ENCODE data around the gene DNAI2.

Gene DNAI2

GRCh38 chr17:74304184-74304583 lies 30.1 kb downstream of the DNAI2 start:
- FAIRE-seq (no peak), DNase-seq (ENCODE audit: low spot score) (no peak)

GRCh38 chr17:74305865-74306654 lies 32.0 kb downstream of the DNAI2 start:
- FAIRE-seq (no peak), DNase-seq (ENCODE audit: low spot score) (no peak)

DNA sequence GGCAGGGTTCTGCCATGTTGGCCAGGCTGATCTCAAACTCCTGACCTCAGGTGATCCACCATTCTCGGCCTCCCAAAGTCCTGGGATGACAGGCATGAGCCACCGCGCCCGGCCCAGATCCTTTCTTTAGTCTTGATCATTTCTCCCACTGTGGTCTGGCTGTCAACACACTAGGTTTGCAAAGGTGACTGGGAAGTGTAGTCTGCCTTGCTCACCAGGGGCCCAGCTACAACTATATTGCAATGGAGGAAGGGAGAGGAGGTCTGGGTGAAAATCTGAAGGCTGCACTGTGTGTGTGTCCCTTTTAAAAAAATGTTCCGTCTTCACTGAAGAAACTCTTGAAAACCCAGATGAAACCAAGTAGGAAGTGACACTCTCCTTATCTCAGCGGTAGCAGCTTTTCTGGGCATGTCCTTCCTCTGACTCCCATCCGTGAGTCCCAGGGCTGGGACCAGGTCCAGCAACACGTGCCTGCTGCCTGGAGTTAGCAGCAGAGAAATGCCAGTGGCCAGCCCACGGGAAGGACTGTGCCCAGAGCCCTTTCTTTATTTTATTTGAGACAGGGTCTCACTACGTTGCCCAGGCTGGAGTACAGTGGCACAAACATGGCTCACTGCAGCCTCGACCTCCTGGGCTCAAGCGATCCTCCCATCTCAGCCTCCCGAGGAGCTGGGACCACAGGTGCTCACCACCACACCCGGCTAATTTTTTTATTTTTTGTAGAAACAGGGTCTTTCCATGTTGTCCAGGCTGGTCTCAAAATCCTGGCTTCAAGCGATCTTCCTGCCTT lies 34.1 kb downstream of the DNAI2 start:
- DNase-seq (ENCODE audit: low spot score) (no peak), FAIRE-seq (no peak)

- FAIRE-seq (no peak), DNase-seq (ENCODE audit: low spot score) (no peak)
These were observed 35.9 kb downstream of the DNAI2 start for GRCh38 chr17:74309902-74310301.

DNA sequence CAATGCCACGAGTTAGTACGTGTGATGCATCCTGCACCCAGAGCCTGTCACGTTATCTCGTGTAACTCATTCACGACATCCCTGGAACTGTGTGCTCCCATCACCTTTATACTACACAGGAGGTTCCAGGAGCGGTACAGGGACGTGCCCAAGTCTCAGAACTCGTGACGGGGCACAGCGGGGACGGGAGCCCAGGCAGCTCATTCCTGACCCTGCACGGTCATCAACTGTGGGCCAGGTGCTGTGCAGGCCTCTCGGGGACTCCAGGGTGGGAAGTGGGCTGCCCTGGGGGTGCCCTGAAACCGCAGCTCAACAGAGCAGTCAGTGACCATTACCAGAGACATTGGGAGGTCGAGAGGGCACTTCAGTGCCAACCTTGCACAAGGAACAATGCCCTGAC lies 40.8 kb downstream of the DNAI2 start:
- no peak for FAIRE-seq

GRCh38 chr17:74316220-74316619 lies 42.2 kb downstream of the DNAI2 start:
- DNase-seq (ENCODE audit: low spot score) (no peak), FAIRE-seq (no peak)

More for the DNA sequence above, 40.8 kb downstream of the DNAI2 start:
- DNase-seq (ENCODE audit: low spot score), result no peak

DNA sequence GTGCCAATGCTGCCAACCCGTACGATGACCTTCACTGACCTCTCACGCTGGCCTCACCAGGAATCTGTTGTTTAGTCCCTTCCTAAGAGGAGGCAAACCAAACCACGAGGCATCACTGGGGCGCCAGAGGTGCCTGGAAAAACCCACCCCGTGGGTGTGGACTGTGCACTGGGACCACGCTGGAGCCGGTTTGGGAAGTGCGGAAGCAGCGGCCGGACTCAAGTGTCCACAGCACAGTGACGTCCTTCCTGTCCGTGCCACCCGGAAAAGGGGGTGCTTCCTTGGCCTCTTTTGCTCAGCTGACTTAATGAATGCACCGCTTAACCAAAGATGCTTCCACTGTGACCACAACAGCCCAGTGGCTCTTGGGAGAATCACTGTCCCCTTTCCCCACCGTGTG lies 43.0 kb downstream of the DNAI2 start:
- DNase-seq (ENCODE audit: low spot score), result no peak
- no peak for FAIRE-seq

GRCh38 chr17:74318391-74318790 lies 44.4 kb downstream of the DNAI2 start:
- FAIRE-seq (no peak), DNase-seq (ENCODE audit: low spot score) (no peak)

DNA sequence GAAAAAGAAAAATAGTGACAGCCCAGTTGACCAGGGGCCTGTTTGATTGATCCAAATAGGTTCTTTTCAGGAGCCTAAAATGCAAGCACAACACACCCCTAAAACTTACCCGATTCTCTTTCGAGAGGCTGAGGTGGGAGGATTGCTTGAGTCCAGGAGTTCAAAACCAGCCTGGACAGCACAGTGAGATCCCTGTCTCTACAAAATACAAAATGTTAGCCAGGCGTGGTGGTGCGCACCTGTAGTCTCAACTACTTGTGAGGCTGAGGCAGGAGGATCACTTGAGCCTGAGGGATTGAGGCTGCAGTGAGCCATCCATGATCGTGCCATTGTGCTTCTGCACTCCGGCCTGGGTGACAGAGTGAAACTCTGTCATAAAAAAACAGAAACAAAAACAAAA lies 50.5 kb downstream of the DNAI2 start:
- no peak for DNase-seq (ENCODE audit: low spot score)
- no peak for FAIRE-seq

- DNase-seq (ENCODE audit: low spot score), result no peak
- no peak for FAIRE-seq
These were observed 51.3 kb downstream of the DNAI2 start for GRCh38 chr17:74325376-74325742.

- DNase-seq (ENCODE audit: low spot score), result no peak
- no peak for FAIRE-seq
These were observed 51.8 kb downstream of the DNAI2 start, which contains the start of gene KIF19 for GRCh38 chr17:74325743-74326379. Gene KIF19, plus strand, starts transcription at chr17:74326226. Its CDS starts 124 bp downstream, at chr17:74326350.

GRCh38 chr17:74326506-74326905 lies 52.5 kb downstream of the DNAI2 start:
- FAIRE-seq (no peak), DNase-seq (ENCODE audit: low spot score) (no peak)

- no peak for FAIRE-seq
These were observed 54.5 kb downstream of the DNAI2 start for GRCh38 chr17:74328487-74328886.

GRCh38 chr17:74329378-74329777 lies 55.3 kb downstream of the DNAI2 start:
- FAIRE-seq, result no peak
- no peak for DNase-seq (ENCODE audit: low spot score)

More at GRCh38 chr17:74328487-74328886, 54.5 kb downstream of the DNAI2 start:
- DNase-seq (ENCODE audit: low spot score), result no peak

DNA sequence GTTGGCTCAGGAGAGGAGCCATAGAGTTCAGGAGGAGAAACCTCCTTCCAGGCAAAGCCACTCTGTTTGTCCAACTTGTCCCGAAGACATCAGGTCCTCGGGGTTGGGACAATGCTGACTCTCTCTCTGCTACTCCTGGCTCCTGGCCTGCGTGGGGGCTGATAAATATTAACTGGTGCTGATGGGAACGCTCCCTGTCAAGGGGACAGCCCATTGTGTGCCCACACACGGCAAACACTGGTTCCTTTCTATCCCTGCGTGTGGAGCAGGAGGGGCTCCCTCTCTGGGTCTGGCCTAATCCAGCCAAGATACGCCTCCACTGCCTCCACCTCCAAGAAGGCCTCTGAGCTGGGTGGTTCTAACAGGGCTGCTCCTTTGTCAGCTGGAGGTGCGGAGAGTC lies 56.4 kb downstream of the DNAI2 start:
- FAIRE-seq (no peak), DNase-seq (ENCODE audit: low spot score) (no peak)

- FAIRE-seq, result no peak
- DNase-seq (ENCODE audit: low spot score), result no peak
These were observed 58.1 kb downstream of the DNAI2 start for GRCh38 chr17:74332017-74332650.

DNA sequence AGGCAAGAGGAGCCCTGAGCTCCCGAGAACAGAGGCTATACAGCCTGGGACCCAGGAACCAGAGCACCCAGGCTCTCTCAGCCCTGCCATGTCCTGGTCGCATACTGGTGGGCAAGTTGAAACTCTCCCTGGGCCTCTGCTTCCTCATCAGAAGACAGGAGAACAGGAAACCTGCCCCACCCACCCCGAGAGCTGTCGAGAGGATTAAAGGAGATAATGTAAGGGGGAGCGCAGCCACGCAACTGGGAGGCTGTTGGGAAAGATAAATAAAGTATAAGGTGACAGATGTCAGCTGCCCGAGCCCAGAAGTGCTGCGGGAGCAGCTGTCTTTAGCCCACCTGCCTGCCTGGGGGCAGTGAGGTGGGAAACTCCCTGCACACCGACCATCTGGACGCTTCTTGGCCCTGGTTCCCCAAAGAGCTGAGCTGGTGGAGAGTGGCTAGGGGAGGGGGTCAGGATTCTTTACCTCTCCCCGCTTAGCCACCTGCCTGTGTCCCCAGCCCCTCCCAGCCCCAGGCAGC lies 58.8 kb downstream of the DNAI2 start:
- no peak for DNase-seq (ENCODE audit: low spot score)
- no peak for FAIRE-seq

- no peak for FAIRE-seq
- no peak for DNase-seq (ENCODE audit: low spot score)
These were observed 60.5 kb downstream of the DNAI2 start for GRCh38 chr17:74334393-74335039.

DNA sequence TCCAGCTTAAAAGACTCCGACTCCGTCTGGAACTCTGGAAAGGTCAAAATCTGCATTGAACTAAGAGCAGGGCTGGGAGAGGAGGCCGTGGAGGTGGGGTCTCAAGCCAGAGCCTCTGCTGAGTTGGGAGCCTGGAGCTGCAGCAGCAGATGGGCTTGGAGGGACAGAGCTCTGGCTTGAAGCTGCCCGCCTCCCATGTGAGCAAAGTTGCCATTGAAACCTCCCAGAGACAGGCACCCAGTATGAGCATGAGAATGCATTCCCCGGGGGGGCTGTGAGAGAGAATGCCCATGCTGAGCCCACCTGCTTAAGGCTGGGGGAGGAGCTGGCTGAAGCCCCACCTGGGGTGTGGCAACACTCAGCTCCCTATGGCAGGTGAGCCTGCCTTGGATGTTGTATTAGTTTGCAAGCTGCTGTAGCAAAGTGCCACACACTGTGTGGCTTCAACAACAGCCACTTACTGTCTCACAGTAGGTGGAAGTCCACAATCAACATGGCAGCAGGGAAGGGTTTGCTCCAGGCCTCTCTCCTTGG lies 61.6 kb downstream of the DNAI2 start:
- FAIRE-seq (no peak), DNase-seq (ENCODE audit: low spot score) (no peak)

DNA sequence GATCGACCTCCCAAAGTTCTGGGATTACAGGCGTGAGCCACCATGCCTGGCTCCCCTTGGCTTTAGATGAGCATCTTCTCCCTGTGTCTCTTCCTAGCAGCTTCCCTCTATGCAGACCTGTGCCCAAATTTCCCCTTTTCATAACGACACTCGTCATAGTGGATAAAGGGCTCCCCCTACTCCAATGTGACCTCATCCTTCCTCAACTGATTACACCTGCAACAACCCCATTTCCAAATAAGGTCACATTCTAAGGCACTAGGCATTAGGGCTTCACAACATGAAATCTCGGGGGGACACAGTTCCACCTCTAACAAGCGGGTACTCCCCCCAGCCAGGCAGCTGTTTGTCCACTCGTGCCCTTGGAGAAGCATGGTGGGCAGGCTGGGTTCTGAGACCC lies 62.3 kb downstream of the DNAI2 start:
- FAIRE-seq (no peak), DNase-seq (ENCODE audit: low spot score) (no peak)
